RWPE2 (cell line): ENCODE data around the gene KIF11.

ENCODE experiments used
- ATAC-seq: fragments of 200-7000 bp; cut with Tn5 transposase; 3 replicates; pipeline ENCODE4 v1.9.1; 2021; ENCODE audit warnings: low read depth
- DNase-seq: peaks from one replicate; pipeline ENCODE4 v3.0.0-alpha.2; 2020; ENCODE audit warnings: low spot score
- H3K27ac ChIP-seq: fragments of 450-650 bp; 2 replicates; pipeline ENCODE4 v1.5.1; 2017; ENCODE audit warnings: mild to moderate bottlenecking; ENCODE audit not compliant: poor library complexity, severe bottlenecking
- H3K27me3 ChIP-seq: fragments of 250-450 bp; sonication (Bioruptor Pico); 2 replicates; pipeline ENCODE4 v1.5.1; 2021; ENCODE audit warnings: mild to moderate bottlenecking, moderate library complexity; ENCODE audit not compliant: insufficient read depth, poor library complexity, severe bottlenecking
- H3K36me3 ChIP-seq: fragments of 250-450 bp; sonication (Bioruptor Pico); 2 replicates; pipeline ENCODE4 v1.5.1; 2020; ENCODE audit warnings: low read depth, mild to moderate bottlenecking, moderate library complexity
- H3K4me1 ChIP-seq: fragments of 250-450 bp; sonication (Bioruptor Pico); 2 replicates; pipeline ENCODE4 v1.5.1; 2021; ENCODE audit warnings: mild to moderate bottlenecking, moderate library complexity; ENCODE audit not compliant: insufficient read depth, poor library complexity, severe bottlenecking
- H3K4me3 ChIP-seq: fragments of 250-450 bp; sonication (Bioruptor Pico); 2 replicates; pipeline ENCODE4 v1.5.1; 2021; ENCODE audit warnings: mild to moderate bottlenecking, moderate library complexity; ENCODE audit not compliant: severe bottlenecking
- H3K9me3 ChIP-seq: fragments of 250-450 bp; sonication (Bioruptor Pico); 2 replicates; pipeline ENCODE4 v1.5.1; 2021; ENCODE audit warnings: mild to moderate bottlenecking, moderate library complexity; ENCODE audit not compliant: severe bottlenecking
- CTCF ChIP-seq: fragments of 450-650 bp; IDR thresholded peaks from one replicate; pipeline ENCODE4 v1.5.1; 2017; ENCODE audit warnings: mild to moderate bottlenecking, moderate library complexity; ENCODE audit not compliant: poor library complexity, severe bottlenecking

The KIF11 gene

GRCh38 chr10:92591550-92592022 lies 1.3 kb upstream of the KIF11 start:
- Histone ChIP-seq H3K4me3 (peak overlapping the region; percentile 75), H3K27ac (peak overlapping the region; percentile 86), H3K27me3 (no peaks in the 10 kb centered on the region), H3K36me3 (peaks cover 6% of the 10 kb centered on the region; the same call in 1 of the 2 replicates), H3K4me1 (peaks cover 11% of the 10 kb centered on the region), H3K9me3 (no peaks in the 10 kb centered on the region)
- DNase-seq = peak; percentile 91
- TF ChIP-seq CTCF = no peak
- peak; percentile 88 for ATAC-seq

GRCh38 chr10:92593619-92594588 lies 974 bp downstream of the KIF11 start:
- no peak for ATAC-seq
- H3K27ac ChIP-seq = peak overlapping the region; percentile 86
- H3K4me1 ChIP-seq = peaks cover 13% of the 10 kb centered on the region
- no peak for DNase-seq
- no peaks in the 10 kb centered on the region for H3K27me3 ChIP-seq
- H3K9me3 ChIP-seq = no peaks in the 10 kb centered on the region
- peaks cover 19% of the 10 kb centered on the region for H3K36me3 ChIP-seq
- TF ChIP-seq CTCF = no peak
- peak overlapping the region; percentile 75 for H3K4me3 ChIP-seq

- no peak overlapping the region for H3K27ac ChIP-seq
- no peak overlapping the region for H3K4me3 ChIP-seq
- H3K9me3 ChIP-seq = no peaks in the 10 kb centered on the region
- DNase-seq = no peak
- H3K4me1 ChIP-seq = peaks cover 13% of the 10 kb centered on the region
- H3K36me3 ChIP-seq = peaks cover 22% of the 10 kb centered on the region
- no peak for TF ChIP-seq CTCF
- ATAC-seq = no peak
- H3K27me3 ChIP-seq = no peaks in the 10 kb centered on the region
These were observed 2.6 kb downstream of the KIF11 start for GRCh38 chr10:92595505-92595904.

GRCh38 chr10:92598321-92598720 lies 5.4 kb downstream of the KIF11 start:
- no peaks in the 10 kb centered on the region for H3K9me3 ChIP-seq
- H3K36me3 ChIP-seq = peaks cover 22% of the 10 kb centered on the region
- no peak overlapping the region for H3K27ac ChIP-seq
- no peaks in the 10 kb centered on the region for H3K27me3 ChIP-seq
- DNase-seq (no peak), ATAC-seq (no peak)
- H3K4me1 ChIP-seq = peaks cover 13% of the 10 kb centered on the region
- H3K4me3 ChIP-seq = no peak overlapping the region
- no peak for TF ChIP-seq CTCF

- DNase-seq = no peak
- H3K27me3 ChIP-seq = no peaks in the 10 kb centered on the region
- no peak overlapping the region for H3K27ac ChIP-seq
- H3K4me3 ChIP-seq = no peak overlapping the region
- H3K9me3 ChIP-seq = no peaks in the 10 kb centered on the region
- peaks cover 46% of the 10 kb centered on the region for H3K36me3 ChIP-seq
- no peak for ATAC-seq
- no peak for TF ChIP-seq CTCF
- peaks cover 2% of the 10 kb centered on the region for H3K4me1 ChIP-seq
These were observed 11.9 kb downstream of the KIF11 start for GRCh38 chr10:92604841-92605240.
